Thyroid gland (tissue), 4 donors: ENCODE measurements around the gene GRIP2.

ENCODE experiments used
- POLR2A ChIP-seq, 2 donors: fragments of 450-650 bp; IDR thresholded peaks; one replicate each; pipeline ENCODE4 v1.6.1; 2017; ENCODE audit warnings: antibody characterized with exemption in 2 of 2, mild to moderate bottlenecking in 2 of 2, moderate library complexity in 1 of 2
- TF ChIP-seq, protein P1 (sequence below), 6 experiments: fragments of 200-600 bp in 3 of 6; fragments of 450-650 bp in 3 of 6; sonication (generic) in 3 of 6; IDR thresholded peaks; one replicate each; pipeline ENCODE4 v1.5.1; 2016 to 2019; ENCODE audit warnings: antibody characterized with exemption in 6 of 6, mild to moderate bottlenecking in 2 of 6, inconsistent platforms in 1 of 6, moderate library complexity in 1 of 6

DNA sequence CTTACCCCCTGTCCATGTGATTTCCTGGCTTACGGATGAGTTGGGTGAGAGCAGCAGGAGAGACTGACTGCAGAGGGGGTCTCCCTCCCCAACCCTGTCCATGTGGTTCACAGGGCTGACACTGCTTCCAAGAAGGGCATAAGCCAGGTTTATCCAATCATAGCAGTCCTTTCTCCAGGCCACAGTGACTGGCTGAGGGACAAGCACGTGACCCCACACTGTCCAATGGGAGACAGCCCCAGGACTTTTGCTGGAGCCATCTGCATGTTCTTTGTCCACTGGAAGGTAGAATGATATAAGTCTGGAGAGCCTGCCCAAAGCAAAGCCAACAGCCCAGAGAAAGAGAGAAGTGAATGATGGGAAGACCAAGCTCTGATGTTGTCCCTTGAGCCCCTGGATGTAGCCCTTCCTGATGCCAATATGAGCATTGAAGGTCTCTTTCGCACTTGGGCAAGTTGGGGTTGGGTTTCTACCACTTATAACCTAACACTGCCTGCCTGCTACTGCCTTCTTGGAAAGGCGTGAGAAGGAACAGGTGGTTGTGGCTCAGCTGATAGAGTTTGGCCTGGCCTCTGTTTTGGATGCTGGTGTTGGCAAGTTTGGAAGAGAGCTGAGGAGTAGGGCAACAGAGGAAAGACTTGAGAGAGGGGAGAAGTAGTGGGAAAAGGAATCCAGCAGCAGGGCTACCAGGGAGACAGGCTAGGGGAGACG, 41.3 kb upstream of the GRIP2 start:
- TF ChIP-seq, protein P1, sequence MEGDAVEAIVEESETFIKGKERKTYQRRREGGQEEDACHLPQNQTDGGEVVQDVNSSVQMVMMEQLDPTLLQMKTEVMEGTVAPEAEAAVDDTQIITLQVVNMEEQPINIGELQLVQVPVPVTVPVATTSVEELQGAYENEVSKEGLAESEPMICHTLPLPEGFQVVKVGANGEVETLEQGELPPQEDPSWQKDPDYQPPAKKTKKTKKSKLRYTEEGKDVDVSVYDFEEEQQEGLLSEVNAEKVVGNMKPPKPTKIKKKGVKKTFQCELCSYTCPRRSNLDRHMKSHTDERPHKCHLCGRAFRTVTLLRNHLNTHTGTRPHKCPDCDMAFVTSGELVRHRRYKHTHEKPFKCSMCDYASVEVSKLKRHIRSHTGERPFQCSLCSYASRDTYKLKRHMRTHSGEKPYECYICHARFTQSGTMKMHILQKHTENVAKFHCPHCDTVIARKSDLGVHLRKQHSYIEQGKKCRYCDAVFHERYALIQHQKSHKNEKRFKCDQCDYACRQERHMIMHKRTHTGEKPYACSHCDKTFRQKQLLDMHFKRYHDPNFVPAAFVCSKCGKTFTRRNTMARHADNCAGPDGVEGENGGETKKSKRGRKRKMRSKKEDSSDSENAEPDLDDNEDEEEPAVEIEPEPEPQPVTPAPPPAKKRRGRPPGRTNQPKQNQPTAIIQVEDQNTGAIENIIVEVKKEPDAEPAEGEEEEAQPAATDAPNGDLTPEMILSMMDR (IDR thresholded peaks at IDR 0.05) = no peak
- TF ChIP-seq POLR2A (IDR thresholded peaks at IDR 0.05) = no peak
